Epithelial cell of esophagus (primary cell): ENCODE measurements around the gene TBXAS1.

Experiments used
- DNase-seq: peaks from one replicate; pipeline ENCODE4 v3.0.0; 2010; ENCODE audit warnings: low read depth
- H3K4me3 ChIP-seq: 2 replicates; pipeline ENCODE4 v1.5.1; 2011; ENCODE audit warnings: mild to moderate bottlenecking, low read length, control low read depth
- CTCF ChIP-seq: IDR thresholded peaks from 2 replicates; pipeline ENCODE4 v1.5.1; 2011; ENCODE audit warnings: low read depth, mild to moderate bottlenecking, low read length, control low read depth, inconsistent platforms; ENCODE audit not compliant: insufficient read depth; ENCODE audit errors: missing control alignments

TBXAS1 gene

DNA sequence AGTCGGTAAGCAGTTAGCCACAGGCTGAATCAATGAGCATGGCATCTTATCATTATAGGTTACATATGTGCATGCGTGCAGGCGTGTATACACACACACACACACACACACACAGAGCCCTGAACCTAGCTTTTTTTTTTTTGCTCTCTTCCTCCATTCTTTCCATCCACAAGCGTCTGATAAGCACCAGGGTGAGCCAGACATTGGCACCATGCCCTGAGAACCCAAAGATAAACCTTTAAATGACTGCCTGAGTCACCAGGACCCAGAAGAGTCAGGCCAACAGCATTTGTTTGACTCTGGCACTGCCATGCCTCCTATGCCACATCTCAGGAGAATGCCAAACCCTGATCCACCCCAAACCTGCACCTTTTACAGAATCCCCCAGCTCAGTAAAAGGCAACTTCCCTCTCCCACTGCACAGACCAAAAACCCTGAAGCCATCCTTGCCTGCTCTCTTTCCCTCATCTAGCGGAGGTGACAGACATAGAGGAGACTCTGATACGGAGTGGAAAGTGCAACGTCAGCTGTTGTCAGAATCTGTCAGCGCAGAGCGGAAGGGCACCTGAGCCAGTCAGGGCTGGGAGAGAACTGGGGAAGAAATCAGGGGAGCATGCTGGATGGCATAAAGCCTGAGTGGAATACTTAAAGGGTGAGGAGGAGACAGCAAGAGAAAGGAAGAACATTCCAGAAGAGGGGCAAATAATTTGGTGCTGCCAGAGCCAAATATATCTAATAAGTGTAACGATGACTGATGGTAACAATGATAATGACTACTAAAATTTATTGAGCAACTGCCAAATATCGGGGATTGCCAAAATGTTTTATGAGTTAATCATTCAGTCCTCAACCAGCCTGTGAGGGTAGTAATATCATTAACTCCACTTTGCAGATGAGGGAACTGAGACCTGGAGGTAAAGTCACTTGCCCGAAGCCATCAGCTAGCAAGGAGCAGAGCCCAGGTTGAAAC is 230.5 kb downstream of the TBXAS1 start:
- peak; percentile 91 for DNase-seq
- TF ChIP-seq CTCF = no peak

DNA sequence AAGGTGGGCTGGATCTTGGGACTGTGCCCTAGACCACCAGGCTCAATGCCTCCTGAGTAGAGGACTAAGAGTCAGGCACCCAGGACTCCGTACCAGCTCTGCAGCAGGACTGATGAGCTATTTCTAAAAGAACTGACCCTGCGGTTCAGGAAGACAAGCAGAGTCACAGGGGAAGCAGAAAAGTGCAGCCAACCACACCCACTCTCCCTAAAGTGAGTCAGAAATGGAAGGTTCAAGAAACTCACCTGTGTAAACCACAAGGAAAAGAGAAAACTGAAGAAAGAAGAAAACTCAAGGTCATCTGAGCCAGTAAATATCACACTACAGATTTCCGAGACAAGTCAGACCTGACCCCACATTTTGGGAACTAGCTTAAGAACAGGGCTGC is 231.2 kb downstream of the TBXAS1 start:
- no peak for TF ChIP-seq CTCF
- DNase-seq = peak; percentile 77
- no peak overlapping the region for H3K4me3 ChIP-seq

More for the DNA sequence above, 230.5 kb downstream of the TBXAS1 start:
- no peak overlapping the region for H3K4me3 ChIP-seq

GRCh38 chr7:140060788-140061606 is 231.9 kb downstream of the TBXAS1 start:
- TF ChIP-seq CTCF = no peak
- DNase-seq = no peak
- H3K4me3 ChIP-seq = no peak overlapping the region

DNA sequence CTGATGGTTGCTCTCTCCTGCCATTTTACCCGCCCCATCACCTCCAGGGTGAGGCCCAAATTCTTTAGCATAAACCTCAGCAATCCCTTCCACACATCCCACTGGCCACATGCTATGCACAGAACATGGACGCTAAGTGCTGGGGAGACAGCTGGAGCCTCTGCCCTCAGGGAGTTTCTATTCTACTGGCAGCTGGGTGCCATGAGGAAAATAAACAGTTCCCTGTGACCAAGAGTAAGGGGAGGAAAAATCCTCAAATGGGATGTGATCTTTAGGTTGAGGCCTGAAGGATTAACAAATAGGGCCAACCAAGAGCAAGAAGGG is 232.5 kb downstream of the TBXAS1 start:
- TF ChIP-seq CTCF = no peak
- no peak for DNase-seq
- no peak overlapping the region for H3K4me3 ChIP-seq

GRCh38 chr7:140062118-140062527 is 233.1 kb downstream of the TBXAS1 start:
- H3K4me3 ChIP-seq = peak overlapping the region; percentile 59
- peak; percentile 23 for DNase-seq
- no peak for TF ChIP-seq CTCF

DNA sequence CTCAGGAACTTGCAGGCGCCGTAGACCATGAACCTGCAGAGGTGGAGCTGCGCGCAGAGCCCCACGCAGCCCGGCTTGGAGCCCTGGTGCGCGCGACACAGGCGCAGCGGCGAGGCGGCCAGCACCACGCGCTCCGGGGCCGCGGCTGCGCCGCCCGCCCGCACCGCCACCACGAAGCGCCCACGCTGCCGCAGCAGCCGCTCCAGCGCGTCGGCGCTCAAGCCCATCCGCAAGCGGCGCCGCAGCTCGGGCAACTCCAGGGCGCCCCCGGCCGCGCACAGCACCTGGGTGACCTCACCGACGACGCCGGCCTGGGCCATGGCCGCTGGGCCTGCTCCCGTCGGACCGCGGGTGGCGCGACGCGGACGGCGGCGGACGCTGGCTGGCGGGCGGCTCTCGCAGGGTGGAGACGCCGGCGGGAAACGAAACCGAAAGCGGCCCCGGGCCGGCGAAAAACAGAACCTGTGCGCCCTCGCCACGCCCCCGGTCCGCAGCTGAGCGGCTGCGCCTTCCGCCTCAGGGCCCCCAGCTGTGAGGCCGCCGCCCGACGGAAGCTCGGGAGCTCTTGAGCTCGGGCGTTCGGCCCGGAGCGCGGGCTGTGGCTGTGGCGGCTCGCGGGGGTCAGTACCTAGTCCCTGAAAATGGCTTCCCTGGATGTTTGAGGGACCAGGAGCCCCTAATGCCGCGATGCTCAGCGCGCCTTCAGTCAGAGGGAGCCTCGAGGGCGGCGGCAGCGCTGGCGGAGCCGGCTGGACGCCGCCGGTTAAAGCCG is 233.7 kb downstream of the TBXAS1 start, which contains the start of gene PARP12:
TSS of gene PARP12 (minus strand) at position 424 of the 772 bp plus-strand sequence. CDS start at position 320, 104 bp downstream.
- no peak for TF ChIP-seq CTCF
- DNase-seq = peak; percentile 85
- H3K4me3 ChIP-seq = peak within 1 kb of the TSS; percentile 59
